Limb (tissue), 2 donors: ENCODE measurements around the gene ANKS1A.
"Not testable (repeated sequence)": the region's sequence is repeated elsewhere in the genome, so short reads cannot be mapped to it uniquely, and the experiment has no call there.

Source experiments
- DNase-seq, 2 donors: peaks; one replicate each; pipeline ENCODE4 v3.0.0-alpha.2; 2016; ENCODE audit errors: extremely low spot score in 2 of 2

ANKS1A gene

DNA sequence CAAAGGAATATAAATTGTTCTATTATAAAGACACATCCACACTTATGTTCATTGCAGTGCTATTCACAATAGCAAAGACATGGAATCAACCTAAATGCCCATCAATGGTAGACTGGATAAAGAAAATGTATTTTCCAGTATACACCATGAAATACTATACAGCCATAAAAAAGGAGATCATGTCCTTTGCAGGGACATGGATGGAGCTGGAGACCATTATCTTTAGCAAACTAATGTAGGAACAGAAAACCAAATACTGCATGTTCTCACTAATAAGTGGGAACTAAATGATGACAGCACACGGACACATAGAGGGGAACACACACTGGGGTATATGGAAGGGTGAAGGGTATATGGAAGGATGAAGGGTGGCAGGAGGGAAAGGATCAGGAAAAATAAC lies 5.0 kb upstream of the ANKS1A start:
- not testable (repeated sequence) for DNase-seq

DNA sequence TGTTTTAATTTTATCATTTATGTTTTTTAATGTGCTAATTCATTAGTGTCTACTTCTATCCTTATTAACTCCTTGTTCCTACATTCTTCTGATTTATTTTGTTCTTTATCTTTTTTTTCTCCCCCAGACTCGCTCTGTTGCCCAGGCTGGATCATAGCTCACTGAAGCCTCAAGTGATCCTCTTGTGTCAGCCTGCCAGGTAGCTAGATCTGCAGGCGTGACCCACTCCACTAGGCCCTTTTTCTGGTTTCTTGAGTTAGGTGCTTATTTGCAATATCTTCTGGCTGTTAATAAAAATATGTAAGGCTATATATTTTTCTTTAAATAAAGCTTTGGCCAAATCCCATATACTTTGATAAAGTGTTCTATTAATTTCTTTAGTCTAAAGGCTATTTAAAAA lies 4.1 kb upstream of the ANKS1A start:
- no peak for DNase-seq

DNA sequence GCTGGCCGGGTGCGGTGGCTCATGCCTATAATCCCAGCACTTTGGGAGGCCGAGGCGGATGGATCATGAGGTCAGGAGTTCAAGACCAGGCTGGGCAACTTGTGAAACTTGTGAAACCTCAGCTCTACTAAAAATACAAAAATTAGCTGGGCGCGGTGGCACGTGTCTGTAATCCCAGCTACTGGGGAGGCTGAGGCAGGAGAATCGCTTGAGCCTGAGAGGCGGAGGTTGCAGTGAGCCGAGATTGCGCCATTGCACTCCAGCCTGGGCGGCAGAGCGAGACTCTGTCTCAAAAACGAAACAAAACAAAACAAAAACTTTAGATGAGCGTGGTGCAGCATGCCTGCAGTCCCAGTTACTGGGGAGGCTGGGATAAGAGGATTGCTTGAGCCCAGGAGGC lies 3.2 kb upstream of the ANKS1A start:
- DNase-seq = not testable (repeated sequence)

DNA sequence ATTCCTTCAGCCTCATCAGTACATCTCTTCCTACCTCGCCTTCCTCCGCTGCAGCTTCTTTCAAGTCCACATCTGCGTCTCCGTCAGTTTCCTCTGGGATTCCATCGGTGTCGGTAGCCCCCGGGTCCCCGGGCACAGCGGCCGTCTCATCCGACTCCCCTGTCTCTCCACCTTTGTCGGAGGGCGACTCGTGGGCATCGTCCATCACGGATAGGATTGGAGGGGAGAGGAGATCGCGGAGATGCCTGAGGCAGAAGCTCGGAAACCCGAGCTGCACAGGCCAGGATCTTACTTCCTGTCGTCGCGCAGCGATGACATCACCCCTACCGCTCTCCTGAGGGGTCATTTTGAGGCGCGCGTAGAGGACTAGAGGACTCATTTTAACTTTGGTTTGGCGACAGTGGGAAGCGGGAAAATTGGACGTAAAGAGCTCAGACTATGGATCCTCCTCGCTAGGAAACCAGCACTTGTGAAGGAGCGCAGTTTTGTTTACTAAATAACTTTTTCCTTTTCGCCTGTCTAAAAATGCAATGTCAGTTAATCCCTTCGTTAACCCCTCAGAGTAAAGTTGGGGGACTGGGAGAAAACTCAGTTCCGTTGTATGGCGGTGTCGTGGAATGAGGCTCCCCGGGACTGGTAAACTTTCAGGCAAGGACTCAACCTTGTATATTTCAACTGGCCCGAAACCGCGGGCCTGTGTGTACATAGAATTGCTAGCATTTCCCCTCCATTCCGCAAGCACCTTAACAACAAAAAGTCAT lies 1.1 kb upstream of the ANKS1A start, which contains the start of gene TAF11:
TAF11 (minus strand) TSS at position 290 of the 761 bp plus-strand sequence; CDS start at position 205, 85 bp downstream.
- DNase-seq = peak; percentile 94 to 96

DNA sequence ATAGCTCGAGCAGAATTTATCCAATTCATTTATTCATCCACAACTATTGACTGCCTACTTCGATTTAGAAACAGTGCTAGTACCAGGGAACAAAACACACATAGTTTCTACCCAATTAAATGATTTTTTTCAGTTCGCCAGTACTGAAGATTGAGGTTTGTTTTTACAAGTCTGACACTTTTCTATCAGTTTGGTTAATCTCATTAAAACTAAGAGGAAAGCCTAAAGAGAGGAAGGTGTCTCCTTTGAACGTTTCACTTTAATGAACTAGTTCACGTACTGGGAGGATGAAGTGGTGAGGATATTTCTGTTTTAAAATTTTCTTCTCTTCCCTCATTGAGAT lies 570 bp upstream of the ANKS1A start:
- DNase-seq = no peak

DNA sequence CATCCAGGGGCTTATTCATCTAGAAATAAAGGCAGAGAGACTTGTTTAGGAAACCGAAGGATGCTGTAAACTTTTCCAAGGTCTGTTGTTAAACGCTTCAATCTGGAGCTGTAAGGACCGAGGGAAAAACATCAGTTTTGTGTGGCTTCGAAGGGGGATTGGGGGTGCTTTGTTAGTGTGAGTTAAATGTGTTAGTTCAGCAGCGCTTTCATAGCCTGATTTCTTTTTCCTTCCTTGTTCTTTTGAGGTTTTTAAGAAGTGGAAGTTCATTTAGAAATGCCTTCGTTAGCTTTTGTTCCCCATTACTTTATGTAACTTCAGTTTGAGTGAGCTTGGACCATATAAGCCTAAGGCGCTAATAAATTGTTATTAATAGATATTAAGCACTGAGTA lies 1.5 kb downstream of the ANKS1A start:
- DNase-seq = no peak

DNA sequence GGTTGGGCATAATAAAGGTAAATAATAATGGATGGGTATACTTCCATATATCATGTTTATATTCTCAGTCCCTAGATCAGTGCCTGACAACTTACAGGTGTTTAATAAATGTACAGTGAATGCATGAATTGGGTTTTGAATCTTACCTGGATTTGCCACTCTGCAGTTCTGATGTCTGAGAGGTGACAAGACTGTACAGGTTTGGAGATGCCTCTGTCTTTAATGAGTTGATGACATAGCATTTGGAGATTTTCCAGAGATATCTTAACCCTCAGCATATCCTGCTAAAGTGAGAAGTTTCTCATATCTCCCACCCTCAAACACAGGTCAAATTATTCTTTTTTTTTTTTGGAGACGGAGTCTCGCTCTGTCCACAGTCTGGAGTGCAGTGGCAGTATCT lies 2.2 kb downstream of the ANKS1A start:
- no peak for DNase-seq

DNA sequence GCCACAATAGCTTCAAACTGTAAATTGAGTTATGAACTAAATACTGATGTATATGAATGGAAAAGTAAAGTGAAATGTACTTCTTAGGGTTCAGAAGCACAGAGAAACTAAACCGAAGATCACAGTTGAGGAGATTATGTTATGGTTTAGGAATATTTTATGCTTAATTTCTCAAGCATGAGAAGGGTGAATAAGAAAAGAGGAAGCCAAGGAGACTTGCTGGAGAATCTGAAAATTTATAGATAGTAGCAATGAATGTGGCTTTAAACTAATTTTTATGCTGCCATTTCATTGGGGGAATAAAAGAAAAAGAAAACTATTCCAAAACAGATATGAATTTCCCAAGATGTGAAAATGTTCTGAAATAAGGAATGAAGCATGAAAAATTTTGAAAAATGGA lies 5.6 kb downstream of the ANKS1A start:
- no peak for DNase-seq

DNA sequence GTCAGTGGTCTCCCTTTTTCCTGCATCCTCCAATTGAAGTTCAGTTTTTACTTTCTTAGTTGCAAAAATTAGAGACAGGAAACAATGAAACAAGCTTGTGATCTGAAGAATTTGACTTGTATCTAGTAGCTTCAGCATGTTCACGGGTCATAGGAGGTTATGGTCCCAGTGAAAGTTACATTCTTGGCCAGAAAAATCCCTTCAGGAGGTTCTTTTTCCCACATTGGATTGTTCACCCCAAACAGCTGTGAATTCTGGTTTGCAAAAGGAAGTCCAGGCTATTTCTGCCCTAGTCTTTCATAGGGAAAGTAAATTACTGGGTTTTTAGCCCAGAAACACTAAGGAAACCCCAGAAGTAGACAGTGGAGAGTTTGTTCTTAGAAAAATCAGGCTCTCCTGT lies 8.1 kb downstream of the ANKS1A start:
- DNase-seq = no peak

DNA sequence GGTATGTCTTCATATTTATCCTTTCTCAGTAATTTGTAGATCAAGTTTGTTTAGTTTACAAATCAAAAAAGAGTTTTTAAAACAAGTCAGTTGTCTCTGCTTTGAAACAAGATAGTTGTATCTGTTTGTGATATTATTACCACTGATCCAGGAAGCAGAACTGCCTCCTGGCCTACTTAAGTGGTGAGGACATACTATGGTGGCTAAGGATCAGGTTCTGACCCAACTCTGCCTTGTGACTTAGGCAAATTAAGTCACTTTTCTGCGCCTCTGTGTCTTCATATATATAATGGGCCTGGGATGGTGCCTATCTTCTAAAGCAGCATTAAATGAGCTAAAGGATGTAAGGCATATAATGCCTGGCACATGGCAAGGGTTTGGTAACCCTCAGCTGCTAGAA lies 8.7 kb downstream of the ANKS1A start:
- DNase-seq = no peak

DNA sequence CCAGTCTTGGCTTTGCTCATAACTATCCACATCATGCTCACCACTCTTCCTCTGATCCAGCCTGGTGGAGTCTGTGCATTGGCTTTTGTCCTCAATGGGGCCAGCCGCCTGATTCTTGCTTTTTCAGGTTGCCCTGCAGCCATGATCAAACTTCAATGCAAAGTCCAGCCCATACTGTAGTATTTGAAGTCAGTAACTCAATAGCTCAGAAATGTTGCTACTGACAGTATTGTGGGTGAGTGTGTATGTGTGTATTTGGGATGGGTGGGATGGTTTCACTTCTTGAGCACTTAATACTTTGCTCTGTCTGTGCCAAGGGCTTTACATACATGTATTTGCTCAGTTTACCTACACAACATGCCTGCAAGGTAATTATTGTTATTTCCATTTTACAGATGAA lies 10.7 kb downstream of the ANKS1A start:
- not testable (repeated sequence) for DNase-seq

DNA sequence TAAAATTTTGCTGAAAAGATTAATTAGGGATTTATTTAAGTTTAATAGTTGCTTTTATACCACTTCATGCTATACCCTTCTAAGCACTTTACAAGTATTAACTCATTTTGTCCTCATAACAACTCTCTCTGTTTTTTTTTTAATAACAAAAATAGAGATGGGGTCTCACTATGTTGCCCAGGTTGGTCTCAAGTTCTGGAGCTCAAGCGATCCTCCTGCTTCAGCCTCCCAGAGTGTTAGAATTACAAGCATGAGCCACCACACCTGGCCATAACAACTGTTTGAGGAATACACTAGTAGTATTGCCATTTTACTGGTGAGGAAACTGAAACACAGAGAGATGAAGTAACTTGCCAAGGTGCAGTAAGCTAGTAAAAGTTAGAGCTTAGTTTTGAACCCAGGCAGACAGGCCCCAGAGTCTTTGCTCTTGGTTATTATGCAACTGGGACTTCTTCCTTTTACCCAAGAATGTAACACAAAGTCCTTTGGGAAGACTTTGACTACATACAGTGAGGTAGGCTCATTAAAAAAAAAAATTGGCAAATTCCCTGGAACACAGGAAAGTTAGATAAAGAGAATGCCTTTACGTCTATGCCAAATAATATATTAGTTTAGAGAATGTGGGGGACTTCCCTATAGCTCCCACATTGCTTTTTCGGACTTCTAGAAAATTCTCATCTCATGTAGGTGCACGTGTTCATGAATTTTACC lies 11.4 kb downstream of the ANKS1A start:
- no peak for DNase-seq

DNA sequence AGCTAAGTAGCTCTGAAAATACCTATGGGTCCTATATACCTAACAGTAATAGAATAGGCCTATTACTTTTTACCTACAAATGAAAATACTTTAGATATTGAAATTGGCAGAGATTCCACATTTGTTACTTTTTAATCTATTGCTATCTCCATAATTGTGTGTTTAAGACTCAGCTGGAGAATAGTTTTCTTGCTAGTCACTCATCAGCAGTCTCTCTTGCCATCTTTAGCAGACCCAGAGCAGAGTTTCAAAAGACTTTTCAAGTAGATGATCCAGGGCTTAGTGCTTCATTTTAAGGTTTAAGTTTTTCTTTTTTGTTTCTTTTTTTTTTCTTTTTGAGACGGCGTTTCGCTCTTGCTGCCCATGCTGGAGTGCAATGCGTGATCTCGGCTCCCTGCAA lies 12.9 kb downstream of the ANKS1A start:
- DNase-seq = no peak

DNA sequence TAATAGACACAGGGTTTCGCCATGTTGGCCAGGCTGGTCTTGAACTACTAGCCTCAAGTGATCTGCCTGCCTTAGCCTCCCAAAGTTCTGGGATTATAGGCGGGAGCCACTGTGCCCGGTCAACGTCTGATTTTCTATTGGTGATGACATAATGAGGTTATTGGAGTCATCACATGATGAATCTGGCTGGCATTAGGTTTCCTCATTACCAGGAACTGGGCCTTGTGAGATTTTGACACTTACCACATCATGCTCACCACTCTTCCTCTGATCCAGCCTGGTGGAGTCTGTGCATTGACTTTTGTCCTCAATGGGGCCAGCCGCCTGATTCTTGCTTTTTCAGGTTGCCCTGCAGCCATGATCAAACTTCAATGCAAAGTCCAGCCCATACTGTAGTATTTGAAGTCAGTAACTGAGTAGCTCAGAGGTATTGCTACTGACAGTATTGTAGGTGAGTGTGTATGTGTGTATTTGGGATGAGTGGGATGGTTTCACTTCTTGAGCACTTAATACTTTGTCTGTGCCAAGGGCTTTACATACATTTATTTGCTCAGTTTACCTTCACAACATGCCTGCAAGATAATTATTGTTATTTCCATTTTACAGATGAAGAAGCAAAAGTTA lies 16.0 kb downstream of the ANKS1A start:
- DNase-seq = no peak

DNA sequence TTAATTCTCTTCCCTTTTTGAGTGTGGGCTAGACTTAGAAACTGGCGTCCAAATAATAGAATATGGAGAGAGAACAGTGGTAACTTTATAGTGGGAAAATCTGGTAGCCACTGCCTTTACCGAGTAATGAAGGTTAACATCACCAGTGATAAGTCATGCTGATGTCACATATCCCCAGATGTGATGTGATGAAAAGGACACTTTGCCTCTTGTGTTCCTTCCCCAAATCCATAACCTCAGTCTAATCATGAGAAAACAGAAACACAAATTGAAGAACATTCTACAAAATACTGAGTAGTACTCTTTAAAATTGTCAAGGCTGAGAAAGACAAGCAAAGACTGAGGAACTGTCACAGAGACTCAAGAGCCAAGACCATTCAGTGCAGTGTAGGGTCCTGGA lies 17.8 kb downstream of the ANKS1A start:
- DNase-seq = no peak

DNA sequence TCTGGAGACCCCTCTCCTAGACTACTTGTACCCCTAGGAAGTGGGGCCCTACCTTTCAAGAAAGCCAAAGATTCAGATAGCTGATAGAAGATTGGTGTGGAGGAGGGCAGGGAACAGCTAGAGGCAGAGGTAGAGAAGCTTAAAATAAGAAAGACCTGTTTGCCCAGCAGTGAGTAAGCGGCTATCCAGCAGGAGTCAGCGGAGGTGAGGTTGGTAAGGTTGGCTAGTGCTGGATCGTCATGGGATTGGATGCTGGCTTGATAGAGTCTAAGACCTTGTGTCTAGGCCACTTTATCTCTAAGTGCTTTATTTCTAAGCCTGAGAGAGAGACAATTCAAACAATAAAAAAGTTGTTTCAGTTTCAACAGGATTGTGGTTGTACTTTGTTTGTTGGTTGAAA lies 19.1 kb downstream of the ANKS1A start:
- no peak for DNase-seq

DNA sequence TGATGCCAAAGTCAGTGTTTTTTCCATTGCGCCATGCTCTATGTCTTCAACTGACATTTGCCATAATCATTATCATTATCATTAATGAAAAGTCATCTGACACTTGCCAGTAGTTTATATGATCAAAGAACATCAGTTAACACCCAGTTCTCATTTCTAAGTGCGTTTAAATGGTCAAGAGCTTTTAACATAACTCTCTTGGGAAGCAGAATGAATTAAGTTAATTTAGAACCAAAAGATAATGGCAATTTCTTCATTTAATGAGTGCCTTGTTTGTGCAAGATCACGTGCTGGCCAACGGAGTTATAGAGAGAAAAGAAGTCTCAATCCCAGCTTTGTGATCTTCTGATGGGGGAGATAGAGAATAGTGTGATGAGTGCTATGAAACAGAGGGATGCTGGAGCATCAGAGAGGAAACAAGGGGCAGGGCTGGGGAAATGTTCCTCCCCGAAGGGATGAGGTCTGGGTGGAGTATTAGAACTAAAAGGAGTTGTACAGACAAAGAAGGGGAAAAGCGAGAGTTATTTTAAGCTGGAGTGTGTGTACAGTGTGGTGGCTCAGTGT lies 20.3 kb downstream of the ANKS1A start:
- no peak for DNase-seq

DNA sequence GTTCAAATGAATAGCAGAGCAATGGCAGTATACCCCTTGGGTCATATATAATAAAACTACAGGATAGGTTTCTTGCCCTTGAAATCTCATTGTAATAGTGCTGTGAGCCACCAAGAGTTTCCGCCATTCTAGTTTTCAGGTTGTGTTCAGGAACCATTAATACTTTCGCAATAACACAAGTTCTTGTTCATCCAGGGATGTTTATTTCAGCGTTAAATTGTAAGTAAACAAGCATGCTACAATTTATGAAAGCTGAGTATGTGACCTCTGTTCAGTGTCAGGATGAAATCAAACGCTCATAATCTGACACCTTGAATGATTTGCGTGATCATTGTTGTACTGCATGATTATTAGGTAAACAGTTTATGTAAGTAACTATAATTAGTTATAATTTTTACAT lies 22.8 kb downstream of the ANKS1A start:
- no peak for DNase-seq

DNA sequence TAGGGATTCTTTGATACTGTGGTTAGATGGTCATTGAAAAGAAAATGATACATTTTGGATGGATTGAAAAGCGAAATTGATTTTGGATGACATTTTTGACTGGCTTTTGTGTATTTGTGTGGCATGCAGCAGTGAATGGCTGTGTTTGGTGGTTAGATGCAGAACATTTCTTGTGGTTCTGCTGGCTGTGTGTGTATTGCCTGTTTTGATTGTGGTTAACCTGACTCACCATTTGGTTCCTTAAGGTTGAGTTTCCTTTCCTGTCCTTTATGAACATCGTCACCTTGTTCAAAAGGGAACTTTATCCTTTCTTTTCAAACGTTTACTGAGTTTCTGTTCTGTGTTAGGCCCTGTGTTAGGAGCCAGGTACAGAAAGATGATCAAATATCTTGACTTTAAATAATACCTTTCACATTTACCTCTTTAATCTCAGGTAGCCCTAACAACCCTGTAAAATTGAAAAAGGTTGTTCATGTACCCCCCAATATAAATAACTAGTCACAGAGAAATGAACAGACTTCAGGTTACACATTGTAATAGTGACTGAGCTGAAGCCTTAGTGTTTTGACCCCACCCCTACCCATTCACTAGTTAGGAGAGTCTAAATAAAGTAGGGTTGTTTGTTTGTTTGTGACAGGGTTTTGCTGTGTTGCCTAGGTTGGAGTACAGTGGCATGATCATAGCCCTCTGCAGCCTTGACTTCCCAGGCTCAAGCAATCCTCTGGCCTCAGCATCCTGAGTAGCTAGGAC lies 23.8 kb downstream of the ANKS1A start:
- no peak for DNase-seq

DNA sequence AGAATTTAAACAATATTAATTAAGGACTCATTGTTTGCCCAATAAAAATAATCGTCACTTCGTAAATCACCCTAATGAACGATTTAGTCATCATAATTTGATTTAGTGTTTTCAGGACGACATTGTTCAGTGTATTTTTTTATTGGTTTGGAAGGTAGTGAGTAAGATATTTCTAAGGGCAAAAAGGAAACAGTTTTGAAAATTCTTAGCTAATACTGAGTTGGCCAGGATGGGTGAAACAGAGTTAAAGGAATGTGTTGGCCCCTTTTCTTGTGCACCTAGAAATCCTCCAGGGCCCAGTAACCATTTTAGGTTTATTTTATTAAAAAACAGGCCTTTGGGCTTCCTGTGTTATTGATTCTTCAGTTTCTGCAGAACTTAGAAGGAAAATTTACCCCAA lies 25.3 kb downstream of the ANKS1A start:
- no peak for DNase-seq

DNA sequence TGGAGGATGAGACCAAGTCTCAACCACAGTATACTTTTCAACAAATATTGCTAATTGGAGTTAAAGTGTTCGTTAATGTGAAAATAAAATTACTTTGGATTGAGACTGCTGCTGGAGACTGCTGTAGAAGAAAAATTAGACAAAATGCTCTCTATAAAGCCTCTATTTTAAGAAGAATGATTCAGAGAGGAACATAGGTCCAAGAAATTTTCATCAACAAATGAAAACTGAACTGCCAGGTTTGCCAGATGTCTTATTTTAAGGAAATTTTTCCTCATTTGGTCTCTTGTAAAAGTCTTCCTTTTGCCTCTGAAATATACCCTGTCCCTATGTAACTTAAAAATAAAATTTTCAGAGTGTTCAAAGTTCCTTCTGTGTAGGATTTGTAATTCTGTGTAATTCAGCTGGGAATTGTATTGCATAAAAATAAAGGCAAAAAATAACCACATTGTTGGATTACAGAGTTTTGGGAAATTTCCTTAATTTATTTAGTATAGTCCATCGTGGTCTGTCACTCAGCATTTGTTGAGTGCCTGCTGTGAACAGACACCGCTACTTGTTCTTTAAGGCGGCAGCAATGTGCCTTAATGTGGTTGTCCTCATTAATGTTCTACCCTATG lies 27.4 kb downstream of the ANKS1A start:
- DNase-seq = no peak
